Hepatocyte (in vitro differentiated cells): Measurements from ENCODE around the gene UBE2I. TPM values are rescaled to one million over a fixed set of nuclear protein-coding genes. Genes with fewer than 3 reads are reported as not detected.
A peak's percentile ranks its signal among the peaks of the same experiment; 100 is the strongest.

Experiments used
- DNase-seq: peaks from one replicate; pipeline ENCODE4 v3.0.0-alpha.2; 2016; ENCODE audit warnings: low spot score
- H2AFZ ChIP-seq: fragments of 200-600 bp; sonication (generic); 2 replicates; pipeline ENCODE4 v1.6.0; 2016; ENCODE audit warnings: antibody characterized with exemption, mild to moderate bottlenecking
- H3K27ac ChIP-seq: fragments of 200-600 bp; sonication (generic); 2 replicates; pipeline ENCODE4 v1.5.1; 2016; ENCODE audit warnings: mild to moderate bottlenecking
- H3K27me3 ChIP-seq: fragments of 200-600 bp; sonication (generic); 2 replicates; pipeline ENCODE4 v1.6.1; 2016
- H3K36me3 ChIP-seq: fragments of 200-600 bp; sonication (generic); replicated peaks from 2 replicates; pipeline ENCODE4 v1.5.1; 2016; ENCODE audit warnings: low read depth; ENCODE audit not compliant: insufficient read depth
- H3K4me1 ChIP-seq: fragments of 200-600 bp; sonication (generic); 2 replicates; pipeline ENCODE4 v1.5.1; 2016; ENCODE audit warnings: mild to moderate bottlenecking, moderate library complexity; ENCODE audit not compliant: insufficient read depth
- H3K4me2 ChIP-seq: fragments of 200-600 bp; sonication (generic); 2 replicates; pipeline ENCODE4 v1.6.0; 2016
- H3K4me3 ChIP-seq: fragments of 200-600 bp; sonication (generic); 2 replicates; pipeline ENCODE4 v1.5.1; 2016; ENCODE audit warnings: mild to moderate bottlenecking
- H3K79me2 ChIP-seq: fragments of 200-600 bp; sonication (generic); 2 replicates; pipeline ENCODE4 v1.6.0; 2017; ENCODE audit warnings: mild to moderate bottlenecking
- H3K9me2 ChIP-seq: fragments of 200-600 bp; sonication (generic); replicated peaks from 2 replicates; pipeline ENCODE4 v1.6.0; 2017; ENCODE audit warnings: mild to moderate bottlenecking; ENCODE audit not compliant: insufficient read depth
- H3K9me3 ChIP-seq: fragments of 200-600 bp; sonication (generic); 2 replicates; pipeline ENCODE4 v1.5.1; 2016; ENCODE audit warnings: low read depth, mild to moderate bottlenecking
- H4K20me1 ChIP-seq: fragments of 200-600 bp; sonication (generic); 2 replicates; pipeline ENCODE4 v1.6.0; 2016; ENCODE audit warnings: mild to moderate bottlenecking; ENCODE audit not compliant: insufficient read depth, poor library complexity, severe bottlenecking
- EZH2 ChIP-seq: fragments of 200-600 bp; sonication (generic); IDR thresholded peaks from 2 replicates; pipeline ENCODE4 v1.6.1; 2016; ENCODE audit warnings: antibody characterized with exemption, mild to moderate bottlenecking, borderline replicate concordance
- EZH2phosphoT487 ChIP-seq: fragments of 200-600 bp; sonication (generic); IDR thresholded peaks from one replicate; pipeline ENCODE4 v1.6.1; 2018; ENCODE audit warnings: antibody characterized with exemption, mild to moderate bottlenecking, low read depth, moderate library complexity; ENCODE audit not compliant: unreplicated experiment, severe bottlenecking
- WGBS: methylation state at CpG from one replicate; pipeline ENCODE4 v1.1.6; 2016; ENCODE audit warnings: low lambda C conversion rate; ENCODE audit errors: missing lambda C conversion rate; 5-methylcytosine and 5-hydroxymethylcytosine counted together
- polyA plus RNA-seq: library from polyadenylated mRNA; unstranded; fragments of >200 nt; fragmentation: Nextera tagmentation; extraction: Ambion mirVana; gene quantifications from 2 replicates; pipeline ENCODE4 v1.2.1, GENCODE V29; 2016
- total RNA-seq: library from RNA; depleted of rRNA; stranded (reverse); fragments of >200 nt; gene quantifications from 2 replicates; pipeline ENCODE4 v1.2.3, GENCODE V29; 2014
- TF ChIP-seq, protein P1 (sequence below): fragments of 200-600 bp; sonication (generic); IDR thresholded peaks from 2 replicates; pipeline ENCODE4 v1.5.1; 2016; ENCODE audit warnings: antibody characterized with exemption, mild to moderate bottlenecking; ENCODE audit not compliant: poor library complexity

The UBE2I gene
- total and polyA plus RNA-seq, 2 experiments from 2014 or later: 76.0 to 150 TPM

DNA sequence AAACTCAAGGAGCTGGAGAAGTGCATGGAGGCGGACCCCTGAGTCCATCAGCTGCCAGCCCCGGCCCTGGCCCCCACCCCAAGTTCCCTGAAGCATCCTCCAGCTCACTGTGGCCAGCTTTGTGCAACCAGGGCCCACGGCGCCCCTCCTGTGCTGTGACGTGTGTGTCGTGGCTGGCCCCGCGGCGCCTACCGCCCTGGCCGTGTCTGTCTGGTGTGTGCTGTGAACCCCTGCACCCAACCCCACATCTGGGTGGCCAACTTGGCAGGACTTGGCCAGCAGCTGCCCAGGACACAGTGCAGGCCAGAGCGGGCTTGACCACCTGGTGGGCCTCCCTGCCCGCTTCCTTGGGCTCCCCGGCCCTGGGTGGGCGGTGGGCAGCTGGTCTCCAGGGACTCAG lies 39.0 kb downstream of the UBE2I start:
- Histone ChIP-seq H3K9me2 (no peaks in the 10 kb centered on the region), H3K36me3 (no peaks in the 10 kb centered on the region), H3K79me2 (peaks cover 30% of the 10 kb centered on the region), H2AFZ (no peak overlapping the region), H3K4me2 (no peak overlapping the region), H3K9me3 (no peaks in the 10 kb centered on the region), H4K20me1 (peaks cover 3% of the 10 kb centered on the region), H3K27me3 (no peaks in the 10 kb centered on the region), H3K4me3 (no peak overlapping the region), H3K4me1 (peaks cover 3% of the 10 kb centered on the region), H3K27ac (no peak overlapping the region)
- TF ChIP-seq, protein P1, sequence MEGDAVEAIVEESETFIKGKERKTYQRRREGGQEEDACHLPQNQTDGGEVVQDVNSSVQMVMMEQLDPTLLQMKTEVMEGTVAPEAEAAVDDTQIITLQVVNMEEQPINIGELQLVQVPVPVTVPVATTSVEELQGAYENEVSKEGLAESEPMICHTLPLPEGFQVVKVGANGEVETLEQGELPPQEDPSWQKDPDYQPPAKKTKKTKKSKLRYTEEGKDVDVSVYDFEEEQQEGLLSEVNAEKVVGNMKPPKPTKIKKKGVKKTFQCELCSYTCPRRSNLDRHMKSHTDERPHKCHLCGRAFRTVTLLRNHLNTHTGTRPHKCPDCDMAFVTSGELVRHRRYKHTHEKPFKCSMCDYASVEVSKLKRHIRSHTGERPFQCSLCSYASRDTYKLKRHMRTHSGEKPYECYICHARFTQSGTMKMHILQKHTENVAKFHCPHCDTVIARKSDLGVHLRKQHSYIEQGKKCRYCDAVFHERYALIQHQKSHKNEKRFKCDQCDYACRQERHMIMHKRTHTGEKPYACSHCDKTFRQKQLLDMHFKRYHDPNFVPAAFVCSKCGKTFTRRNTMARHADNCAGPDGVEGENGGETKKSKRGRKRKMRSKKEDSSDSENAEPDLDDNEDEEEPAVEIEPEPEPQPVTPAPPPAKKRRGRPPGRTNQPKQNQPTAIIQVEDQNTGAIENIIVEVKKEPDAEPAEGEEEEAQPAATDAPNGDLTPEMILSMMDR: no peak
- no peak for TF ChIP-seq EZH2
- TF ChIP-seq EZH2phosphoT487: no peak
- DNase-seq: no peak
- 97% methylated on average over 10 of the region's 15 CpGs for WGBS

DNA sequence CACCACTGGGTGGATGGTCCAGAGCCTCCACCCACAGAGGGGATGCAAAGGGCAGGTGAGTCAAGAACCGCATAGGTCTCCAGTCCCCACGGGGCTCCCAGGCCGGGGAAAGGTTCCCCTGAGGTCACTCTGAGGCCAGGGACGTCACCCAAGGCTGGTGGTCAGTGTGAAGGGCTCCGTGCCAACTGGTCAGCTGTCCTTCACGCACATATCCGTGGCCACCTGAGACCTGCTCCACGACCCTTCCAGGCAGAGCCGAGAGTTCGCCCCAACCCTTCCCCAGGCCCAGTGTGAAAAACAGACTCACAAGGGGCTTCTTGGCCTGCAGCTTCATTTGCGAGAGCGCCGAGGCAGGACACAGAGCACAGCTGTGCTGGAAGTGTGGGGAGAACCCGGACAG lies 39.5 kb downstream of the UBE2I start:
- no peak for DNase-seq
- H3K4me2 ChIP-seq: no peak overlapping the region
- 97% methylated on average over 14 of the region's 14 CpGs for WGBS
- peaks cover 35% of the 10 kb centered on the region for H3K79me2 ChIP-seq
- no peak overlapping the region for H2AFZ ChIP-seq
- H3K4me3 ChIP-seq: no peak overlapping the region
- H3K27me3 ChIP-seq: no peaks in the 10 kb centered on the region
- H3K36me3 ChIP-seq: no peaks in the 10 kb centered on the region
- peaks cover 8% of the 10 kb centered on the region for H4K20me1 ChIP-seq
- H3K27ac ChIP-seq: no peak overlapping the region
- H3K9me2 ChIP-seq: no peaks in the 10 kb centered on the region
- H3K9me3 ChIP-seq: no peaks in the 10 kb centered on the region
- H3K4me1 ChIP-seq: peaks cover 3% of the 10 kb centered on the region
- TF ChIP-seq, protein P1: no peak
- TF ChIP-seq EZH2 (no peak), EZH2phosphoT487 (no peak)

GRCh38 chr16:1349351-1349750 lies 39.9 kb downstream of the UBE2I start:
- no peak overlapping the region for H3K4me2 ChIP-seq
- H3K4me3 ChIP-seq: no peak overlapping the region
- H3K4me1 ChIP-seq: peaks cover 3% of the 10 kb centered on the region
- H2AFZ ChIP-seq: no peak overlapping the region
- peaks cover 10% of the 10 kb centered on the region for H4K20me1 ChIP-seq
- H3K36me3 ChIP-seq: no peaks in the 10 kb centered on the region
- H3K9me2 ChIP-seq: no peaks in the 10 kb centered on the region
- H3K27ac ChIP-seq: no peak overlapping the region
- 98% methylated on average over 16 of the region's 16 CpGs for WGBS
- peaks cover 39% of the 10 kb centered on the region for H3K79me2 ChIP-seq
- no peak for DNase-seq
- TF ChIP-seq, protein P1: no peak
- TF ChIP-seq EZH2 (no peak), EZH2phosphoT487 (no peak)
- H3K27me3 ChIP-seq: no peaks in the 10 kb centered on the region
- H3K9me3 ChIP-seq: no peaks in the 10 kb centered on the region

DNA sequence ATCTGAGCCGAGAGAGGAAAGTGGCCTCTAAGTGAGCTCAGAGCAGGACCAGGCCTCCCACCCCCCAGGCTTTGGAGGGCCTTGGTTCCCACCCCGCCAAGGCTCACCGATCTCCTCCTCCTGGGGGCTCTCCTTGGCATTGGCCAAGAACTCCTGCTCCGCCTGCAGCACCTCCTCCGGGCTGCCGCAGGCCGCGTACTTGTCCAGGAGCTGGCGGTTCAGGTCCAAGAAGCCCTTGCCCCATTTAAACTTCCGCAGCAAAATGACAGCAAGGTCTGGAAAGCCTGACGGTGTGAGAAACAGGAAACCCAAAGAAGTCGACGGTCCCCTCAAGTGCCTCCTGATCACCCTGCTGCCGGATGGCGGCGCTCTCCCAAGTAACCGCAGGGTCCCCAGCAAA lies 40.5 kb downstream of the UBE2I start:
- Histone ChIP-seq H3K9me3 (no peaks in the 10 kb centered on the region), H3K4me3 (no peak overlapping the region), H4K20me1 (peaks cover 10% of the 10 kb centered on the region), H3K9me2 (no peaks in the 10 kb centered on the region), H3K27me3 (no peaks in the 10 kb centered on the region), H3K79me2 (peaks cover 45% of the 10 kb centered on the region), H3K4me1 (peaks cover 3% of the 10 kb centered on the region), H3K36me3 (no peaks in the 10 kb centered on the region), H3K27ac (no peak overlapping the region), H2AFZ (no peak overlapping the region), H3K4me2 (peak overlapping the region; percentile 97)
- TF ChIP-seq EZH2: no peak
- TF ChIP-seq, protein P1: no peak
- TF ChIP-seq EZH2phosphoT487: no peak
- DNase-seq: no peak
- 96% methylated on average over 17 of the region's 17 CpGs for WGBS
